HG03558 (cell line): ENCODE results near the gene GNL3L.
"Not testable (repeated sequence)": the region's sequence is repeated elsewhere in the genome, so short reads cannot be mapped to it uniquely, and the experiment has no call there.

Source experiments
- ATAC-seq: cut with Tn5 transposase; IDR thresholded peaks from one replicate; pipeline ENCODE4 v1.9.1; 2021; ENCODE audit warnings: moderate number of reproducible peaks; ENCODE audit not compliant: unreplicated experiment; ENCODE audit errors: extremely low read depth

Gene GNL3L

GRCh38 chrX:54555006-54555405, 25.0 kb downstream of the GNL3L start:
- ATAC-seq: not testable (repeated sequence)

- ATAC-seq: no peak
Measured at GRCh38 chrX:54560411-54560810, 30.4 kb downstream of the GNL3L start.

- ATAC-seq: no peak
Measured at GRCh38 chrX:54561622-54562021, 31.6 kb downstream of the GNL3L start.

- no peak for ATAC-seq
Measured at GRCh38 chrX:54564936-54565335, 34.9 kb downstream of the GNL3L start.

- no peak for ATAC-seq
Measured at GRCh38 chrX:54570332-54570731, 40.3 kb downstream of the GNL3L start.

- ATAC-seq: not testable (repeated sequence)
Measured at GRCh38 chrX:54572641-54573040, 42.6 kb downstream of the GNL3L start.

- no peak for ATAC-seq
Measured at GRCh38 chrX:54597728-54598127, 67.7 kb downstream of the GNL3L start.

- no peak for ATAC-seq
Measured at GRCh38 chrX:54602563-54602962, 72.5 kb downstream of the GNL3L start.
